ENCODE results near the gene MCCD1.
A peak's percentile ranks its signal among the peaks of the same experiment; 100 is the strongest.

Gene MCCD1

DNA sequence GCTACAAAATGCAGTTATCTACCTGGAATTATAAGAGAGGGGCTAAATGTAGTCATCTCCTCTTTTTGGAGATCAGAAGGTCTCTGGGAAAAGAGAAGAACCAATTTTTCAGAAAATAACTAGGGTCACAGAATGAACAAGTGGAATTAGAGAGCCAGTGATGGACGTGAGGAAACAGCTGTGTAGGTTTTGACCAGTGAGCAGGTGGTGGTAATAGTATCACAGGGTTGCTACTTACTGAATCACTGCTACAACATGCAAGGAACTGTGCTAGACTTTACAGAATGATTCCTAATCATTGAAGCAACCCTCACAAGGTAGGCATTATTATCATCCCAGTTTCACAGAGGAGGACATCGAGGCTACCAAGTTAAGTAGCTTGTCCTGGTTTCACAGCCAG is 15.9 kb downstream of the MCCD1 start:
- no peak for DNase-seq

DNA sequence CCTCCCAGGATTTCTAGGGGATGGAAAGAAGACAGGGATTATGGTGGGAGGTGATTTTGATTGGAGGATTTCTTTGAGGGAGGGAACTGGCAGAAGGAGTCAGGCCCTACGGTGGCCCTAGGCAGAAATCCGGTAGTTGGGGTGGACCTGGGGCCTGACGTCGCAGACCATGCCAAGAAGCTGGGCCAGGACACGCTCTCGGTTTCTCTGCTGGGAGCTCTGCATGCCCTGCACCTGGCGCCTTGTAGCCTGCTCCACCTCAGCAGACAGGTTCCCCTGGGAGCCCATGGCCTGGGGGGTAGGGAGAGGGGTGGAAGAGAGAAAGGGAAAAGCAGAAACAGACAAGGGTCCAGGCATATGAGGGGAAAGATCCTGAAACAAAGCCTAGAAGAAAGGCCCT is 16.5 kb downstream of the MCCD1 start:
- no peak for DNase-seq

DNA sequence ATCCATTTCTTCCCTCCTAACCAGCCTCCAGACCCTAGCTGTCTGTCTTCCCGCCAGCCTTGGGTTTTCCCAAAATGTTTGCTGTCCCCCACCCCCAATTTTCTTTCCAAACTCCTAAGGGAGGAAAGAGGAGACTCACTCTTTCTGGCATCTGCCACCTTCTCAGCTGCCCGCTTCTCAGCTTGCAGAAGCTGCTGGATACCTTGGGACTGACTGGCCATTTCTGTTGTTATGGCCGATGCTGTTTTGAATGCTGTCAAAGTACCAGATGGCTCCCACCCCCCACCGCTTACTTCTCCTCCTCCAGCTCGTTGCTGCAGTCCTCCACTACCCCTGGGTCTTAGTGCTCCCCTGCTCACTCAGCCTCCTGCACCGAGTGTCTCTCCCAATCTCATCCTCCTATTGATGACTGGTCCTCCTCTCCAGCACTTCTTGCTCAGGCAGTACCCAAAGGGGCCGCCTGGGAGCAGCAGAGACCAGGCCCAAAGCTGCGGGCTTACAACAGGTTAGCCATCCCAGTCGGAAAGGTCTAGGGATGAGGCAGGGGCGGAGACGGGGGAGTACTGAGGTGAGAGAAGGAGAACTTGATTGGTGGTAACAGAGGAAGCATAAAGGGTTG is 17.7 kb downstream of the MCCD1 start, which contains the start of gene ATP6V1G2:
Gene ATP6V1G2 (minus strand): TSS at position 270 of the 619 bp plus-strand sequence. CDS start 49 bp downstream, at position 221.
- peak; percentile 84 for DNase-seq

DNA sequence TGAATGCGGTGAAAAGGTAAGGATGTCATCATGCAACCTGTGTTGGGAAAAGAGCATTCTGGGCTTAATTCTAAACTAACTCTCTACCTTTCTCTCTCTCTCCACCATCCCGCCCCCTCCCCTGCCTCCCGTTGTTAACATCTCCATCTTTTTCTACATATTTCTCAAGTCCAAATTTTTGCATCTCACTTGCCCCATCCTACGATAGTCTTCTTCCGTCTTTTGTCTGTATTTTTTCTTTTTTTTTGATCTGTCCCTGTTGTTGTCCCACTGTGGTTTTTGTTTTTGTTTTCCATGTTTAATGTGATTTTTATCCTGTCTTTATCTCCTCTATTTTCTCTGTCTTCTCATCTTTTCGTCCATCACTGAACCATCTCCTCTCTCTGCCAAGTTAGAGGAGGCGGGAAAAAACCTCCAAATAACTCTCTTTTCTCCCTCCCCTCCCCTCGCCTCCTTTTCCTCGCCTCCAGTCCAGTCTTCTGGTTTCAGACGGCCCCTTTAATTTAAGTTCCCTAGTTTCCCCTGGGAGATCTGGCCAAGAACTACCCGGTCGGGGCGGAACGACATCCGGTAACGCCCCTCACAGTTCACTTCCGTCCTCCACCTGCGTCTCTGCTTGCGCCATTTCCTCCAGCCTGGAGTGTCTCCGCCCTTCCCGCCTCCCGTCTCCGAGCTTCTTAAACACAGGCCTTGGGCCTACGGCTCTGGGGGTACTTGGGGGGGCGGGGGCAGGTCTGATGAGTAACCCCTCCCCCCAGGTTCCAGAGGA is 18.4 kb downstream of the MCCD1 start, which contains the start of gene NFKBIL1:
Gene NFKBIL1 (plus strand): TSS at position 651 of the 769 bp plus-strand sequence. CDS start 87 bp downstream, at position 738.
- peak; percentile 94 for DNase-seq

DNA sequence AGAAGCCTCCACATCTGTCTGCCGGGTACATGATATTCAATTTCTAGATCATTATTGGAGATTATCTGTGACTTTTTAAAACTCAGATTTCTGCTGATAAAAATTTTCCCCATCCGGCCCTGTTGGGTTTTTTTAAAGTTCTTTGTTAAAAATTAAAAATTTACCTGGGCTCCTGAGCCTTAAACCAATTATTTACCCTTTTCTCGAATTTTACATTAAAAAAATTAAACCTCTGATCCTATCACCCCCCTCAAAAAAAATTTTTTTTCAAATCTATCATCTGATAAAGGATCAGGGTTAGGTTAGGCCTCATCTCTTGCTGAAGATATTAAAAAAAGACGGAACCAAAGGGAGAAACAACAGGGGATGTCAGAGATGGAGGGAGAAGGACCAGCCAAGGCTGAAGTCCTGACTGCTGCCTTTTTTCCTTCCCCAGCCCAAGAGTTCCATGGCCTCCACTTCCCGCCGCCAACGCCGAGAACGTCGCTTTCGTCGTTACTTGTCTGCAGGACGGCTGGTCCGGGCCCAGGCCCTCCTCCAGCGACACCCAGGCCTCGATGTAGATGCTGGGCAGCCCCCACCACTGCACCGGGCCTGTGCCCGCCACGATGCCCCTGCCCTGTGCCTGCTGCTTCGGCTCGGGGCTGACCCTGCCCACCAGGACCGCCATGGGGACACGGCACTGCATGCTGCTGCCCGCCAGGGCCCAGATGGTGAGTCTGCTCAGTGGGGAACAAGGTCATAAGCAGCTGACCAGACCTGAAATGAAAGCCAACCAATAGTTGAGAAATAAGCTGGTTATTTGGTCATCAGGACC is 19.2 kb downstream of the MCCD1 start:
- no peak for DNase-seq

DNA sequence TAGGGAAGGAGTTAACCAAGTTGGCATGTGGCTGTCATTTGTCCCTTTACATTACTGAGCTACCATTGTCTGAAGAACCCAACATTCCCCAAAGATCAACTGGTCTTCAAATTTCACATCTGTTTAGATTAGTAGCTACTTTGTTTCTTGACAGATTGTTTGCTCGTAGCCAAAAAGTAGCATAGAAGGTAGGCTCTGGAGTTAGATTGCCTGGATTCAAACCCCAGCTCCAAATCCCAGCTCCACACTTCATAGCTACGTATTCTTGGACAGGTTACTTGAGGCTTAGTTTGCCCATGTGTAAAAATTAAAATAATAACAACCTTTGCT is 19.7 kb downstream of the MCCD1 start:
- DNase-seq: no peak

DNA sequence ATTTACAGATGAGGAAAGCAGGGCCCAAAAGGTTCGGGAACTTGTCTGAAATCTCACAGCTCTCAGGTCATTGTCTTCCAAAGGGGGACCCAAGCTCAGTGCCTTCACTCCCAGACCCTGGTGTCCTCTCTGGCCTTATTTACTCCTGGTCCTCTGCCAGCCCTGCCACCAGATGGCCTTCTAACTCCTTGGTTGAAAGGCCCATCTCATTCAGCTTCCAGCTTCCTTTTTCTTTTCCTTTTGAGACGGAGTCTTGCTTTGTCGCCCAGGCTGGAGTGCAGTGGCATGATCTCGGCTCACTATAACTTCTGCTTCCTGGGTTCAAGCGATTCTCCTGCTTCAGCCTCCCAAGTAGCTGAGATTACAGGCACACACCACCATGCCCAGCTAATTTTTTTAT is 22.6 kb downstream of the MCCD1 start:
- DNase-seq: peak; percentile 75

DNA sequence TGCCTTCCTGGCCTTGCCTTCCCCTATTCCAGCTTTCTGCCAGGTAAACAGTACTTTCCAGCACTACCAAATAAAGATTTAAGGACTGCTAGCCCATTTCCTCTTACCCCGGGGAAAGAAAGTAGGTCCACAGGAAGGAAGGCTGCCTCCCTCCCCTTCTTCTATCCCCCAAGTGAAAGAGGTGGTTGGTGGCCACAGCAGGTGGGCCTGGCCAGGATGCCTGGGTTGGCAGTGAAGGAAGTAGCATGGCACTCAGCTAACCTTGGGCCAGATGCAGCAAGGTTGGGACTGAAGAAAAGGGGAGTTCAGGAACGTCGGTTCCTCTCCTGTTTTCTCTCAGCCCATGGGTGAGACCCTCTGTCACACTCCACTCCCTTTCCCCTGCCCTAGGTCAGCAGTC is 27.5 kb downstream of the MCCD1 start:
- DNase-seq: no peak

DNA sequence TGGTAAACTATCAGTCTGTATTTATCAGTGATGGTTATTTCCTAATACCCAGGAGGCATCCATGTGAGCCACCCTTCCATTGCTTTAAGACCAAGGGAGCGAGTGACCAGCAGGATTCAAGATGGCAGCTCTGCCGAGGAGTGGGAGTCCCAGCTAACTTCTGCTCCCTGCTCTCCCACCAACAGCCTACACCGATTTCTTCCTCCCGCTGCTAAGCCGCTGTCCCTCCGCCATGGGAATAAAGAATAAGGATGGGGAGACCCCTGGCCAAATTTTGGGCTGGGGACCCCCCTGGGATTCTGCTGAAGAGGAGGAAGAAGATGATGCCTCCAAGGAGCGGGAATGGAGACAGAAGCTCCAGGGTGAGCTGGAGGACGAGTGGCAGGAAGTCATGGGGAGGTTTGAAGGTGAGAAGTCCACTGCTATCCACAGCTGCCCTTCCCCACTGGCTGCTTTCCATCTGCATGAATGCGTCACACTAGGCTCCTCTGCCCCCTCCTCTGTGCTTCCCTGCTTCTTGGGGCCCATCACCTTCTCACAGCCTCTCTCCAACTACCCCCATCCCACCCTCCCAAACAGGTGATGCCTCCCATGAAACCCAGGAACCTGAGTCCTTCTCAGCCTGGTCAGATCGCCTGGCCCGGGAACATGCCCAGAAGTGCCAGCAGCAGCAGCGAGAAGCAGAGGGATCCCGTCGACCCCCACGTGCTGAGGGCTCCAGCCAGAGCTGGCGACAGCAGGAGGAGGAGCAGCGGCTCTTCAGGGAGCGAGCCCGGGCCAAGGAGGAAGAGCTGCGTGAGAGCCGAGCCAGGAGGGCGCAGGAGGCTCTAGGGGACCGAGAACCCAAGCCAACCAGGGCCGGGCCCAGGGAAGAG is 28.9 kb downstream of the MCCD1 start:
- no peak for DNase-seq

DNA sequence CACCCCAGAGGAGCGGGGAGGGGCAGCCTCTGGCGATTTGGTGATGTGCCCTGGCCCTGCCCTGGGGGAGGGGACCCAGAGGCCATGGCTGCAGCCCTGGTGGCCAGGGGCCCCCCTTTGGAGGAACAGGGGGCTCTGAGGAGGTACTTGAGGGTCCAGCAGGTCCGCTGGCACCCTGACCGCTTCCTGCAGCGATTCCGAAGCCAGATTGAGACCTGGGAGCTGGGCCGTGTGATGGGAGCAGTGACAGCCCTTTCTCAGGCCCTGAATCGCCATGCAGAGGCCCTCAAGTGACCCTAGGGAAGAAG is 29.5 kb downstream of the MCCD1 start:
- DNase-seq: no peak

DNA sequence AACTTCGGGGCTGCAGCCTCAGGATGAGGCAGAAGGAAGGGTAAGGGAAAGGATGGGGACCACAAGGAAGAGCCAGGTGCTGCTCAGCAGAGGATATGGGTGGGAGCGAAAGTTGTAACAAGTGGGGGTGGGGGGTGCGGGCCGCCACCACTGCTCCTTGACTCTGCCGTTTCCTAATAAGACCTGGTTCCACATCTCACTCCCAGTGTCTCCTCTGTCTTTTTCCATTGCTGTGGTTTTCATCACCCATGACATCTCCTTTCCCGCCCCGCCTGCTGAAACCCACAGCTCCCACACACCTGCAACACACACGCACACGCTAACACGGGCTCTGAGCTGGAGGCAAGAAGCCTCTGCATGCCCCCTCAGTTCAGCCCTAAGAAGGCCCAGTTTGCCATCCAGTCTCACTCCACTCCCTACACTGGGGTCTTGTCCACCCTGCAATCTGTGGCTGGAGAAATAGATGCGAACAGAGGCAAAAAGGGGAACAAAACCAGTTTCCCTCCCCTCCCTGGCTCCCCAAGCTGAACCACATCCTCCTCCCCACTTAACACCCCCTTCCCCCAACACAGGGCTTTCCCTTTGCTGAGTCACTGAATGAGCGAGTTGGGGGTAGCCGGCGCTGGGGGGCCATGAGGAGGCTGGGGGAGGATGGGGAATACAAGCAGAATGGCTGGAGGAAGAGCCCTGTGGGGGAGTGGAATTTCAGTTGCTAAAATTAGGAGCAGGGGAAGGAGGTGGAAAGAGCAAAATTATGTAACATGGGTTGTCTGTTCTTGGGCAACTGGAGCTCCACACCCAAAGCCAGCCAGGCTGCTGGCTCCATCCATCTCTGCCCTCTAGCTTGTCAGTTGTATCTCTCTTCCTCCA is 30.1 kb downstream of the MCCD1 start:
- peak; percentile 81 for DNase-seq

DNA sequence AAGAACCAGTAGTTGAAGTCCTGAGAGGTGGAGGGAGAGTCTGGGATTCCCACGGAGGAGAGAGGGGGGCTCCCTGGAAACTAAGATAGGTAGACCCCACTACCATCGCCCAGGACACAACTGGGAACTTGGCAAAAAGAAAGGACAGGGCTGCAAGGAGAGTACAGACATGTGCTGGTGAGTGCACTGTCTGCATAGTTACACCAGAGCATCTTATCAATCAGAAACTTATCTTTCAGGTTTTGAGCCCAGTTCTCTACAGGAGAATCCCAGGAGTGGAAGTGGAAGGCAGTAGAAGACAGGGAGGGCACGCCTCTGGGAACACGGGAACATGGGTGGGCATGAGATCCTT is 30.8 kb downstream of the MCCD1 start:
- no peak for DNase-seq

DNA sequence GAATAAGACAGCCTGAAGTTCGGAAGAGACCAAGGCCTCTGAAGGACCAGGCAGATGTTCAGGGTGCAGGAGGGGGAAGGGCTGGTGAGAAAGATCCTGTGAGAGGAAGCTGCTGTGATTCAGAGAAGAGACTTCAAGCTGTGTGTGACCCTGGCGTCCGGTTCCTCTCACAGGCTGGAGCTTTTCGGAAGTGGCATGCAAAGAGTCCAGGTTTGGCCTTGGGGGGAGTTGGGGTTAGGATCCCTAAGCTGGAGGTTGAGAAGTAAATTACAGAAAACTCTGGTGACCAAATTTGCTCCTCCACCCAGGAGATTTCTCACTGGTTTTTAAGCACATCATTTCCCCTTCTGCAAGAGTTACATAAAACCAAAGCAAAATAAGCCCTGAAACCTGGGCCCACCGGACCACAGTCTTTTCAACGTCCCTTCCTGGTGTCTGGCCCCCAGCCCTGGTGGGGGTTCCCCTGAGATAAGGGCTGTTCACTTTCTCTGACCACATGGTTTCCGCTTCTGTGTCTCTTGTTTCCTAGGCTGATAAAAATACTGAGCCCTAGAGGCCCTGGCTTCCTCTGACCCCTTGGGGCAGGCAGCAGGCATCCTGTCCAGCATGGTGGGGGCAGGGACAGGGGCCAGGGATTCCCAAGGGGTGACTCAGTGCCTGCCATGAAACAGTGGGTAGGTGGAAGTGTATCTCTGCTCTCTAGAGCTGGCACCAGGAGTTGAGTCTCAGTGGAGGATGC is 31.4 kb downstream of the MCCD1 start:
- DNase-seq: peak; percentile 76

DNA sequence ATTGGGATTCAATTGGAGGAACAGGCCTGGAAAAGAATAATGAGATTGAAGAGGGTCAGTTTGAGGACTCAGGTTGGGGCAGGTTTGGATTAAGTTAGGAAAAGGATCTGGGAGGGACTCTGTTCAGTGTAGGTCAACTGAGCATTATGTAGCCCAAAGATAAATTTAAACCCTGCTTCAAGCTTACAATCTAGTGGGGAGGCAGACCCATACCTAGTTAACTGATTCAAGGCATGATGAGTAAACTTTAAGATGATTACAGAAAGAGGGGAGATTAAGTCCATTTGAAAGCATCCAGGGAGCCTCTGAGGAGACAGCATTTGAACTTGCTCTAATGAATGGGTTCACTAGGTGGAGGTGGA is 31.9 kb downstream of the MCCD1 start:
- DNase-seq: no peak

DNA sequence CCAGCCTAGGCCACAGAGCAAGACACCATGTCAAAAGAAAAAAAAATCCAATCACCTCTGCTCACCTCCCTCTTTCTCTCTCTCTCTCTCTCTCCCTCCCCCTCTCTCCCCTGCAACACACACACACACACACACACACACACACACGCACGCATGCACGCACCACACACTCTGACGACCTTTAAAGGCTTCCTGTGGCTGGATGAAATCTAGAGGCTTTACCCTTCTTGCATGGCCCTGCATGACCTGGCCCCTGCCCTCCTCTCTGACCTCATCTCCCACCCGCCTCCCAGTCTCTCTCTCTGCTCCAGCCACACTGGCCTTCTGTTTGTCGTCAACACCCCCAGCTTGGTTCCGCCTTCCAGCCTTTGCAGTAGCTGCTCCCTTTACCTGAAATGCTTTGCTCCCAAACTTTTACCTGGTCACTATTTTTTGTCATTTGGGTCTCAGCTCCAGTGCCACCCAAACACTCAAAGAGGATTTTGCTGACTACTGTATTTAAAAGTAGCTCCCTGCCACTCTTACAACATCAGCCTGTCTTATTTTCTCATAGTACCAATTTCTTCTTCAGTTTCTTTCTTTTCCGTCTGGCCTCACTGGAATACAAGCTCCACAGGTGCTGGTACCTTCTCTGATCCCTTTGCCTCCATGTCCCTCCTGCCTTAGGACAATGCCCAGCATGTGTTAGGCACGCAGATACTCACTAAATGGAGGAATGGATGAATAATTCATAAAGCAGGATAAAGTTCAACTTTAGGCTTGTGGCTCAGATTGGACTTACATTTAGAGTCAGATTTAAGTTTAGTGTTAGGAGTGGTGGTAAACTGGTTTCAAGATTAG is 39.0 kb downstream of the MCCD1 start:
- peak; percentile 44 for DNase-seq

DNA sequence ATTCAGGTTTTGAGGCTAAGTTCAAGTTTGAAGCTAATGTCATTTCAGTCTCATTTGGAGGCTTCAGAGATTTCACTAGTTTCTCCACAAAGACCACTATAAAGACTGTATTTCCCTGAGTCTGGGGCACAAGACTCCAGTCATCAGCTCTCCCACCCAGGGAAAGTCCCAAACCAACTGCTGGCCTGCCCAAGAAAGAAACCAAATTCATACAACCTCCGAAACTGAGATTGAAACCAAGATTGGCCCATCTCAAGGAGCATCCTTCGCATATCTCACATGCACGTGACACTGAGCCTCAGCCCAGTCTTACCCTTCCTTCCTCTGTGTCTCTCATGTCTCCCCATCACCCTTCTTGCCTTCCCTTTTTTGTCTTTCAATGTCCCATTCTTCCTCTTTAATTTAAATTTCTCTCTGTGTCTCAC is 39.8 kb downstream of the MCCD1 start:
- DNase-seq: peak; percentile 78

DNA sequence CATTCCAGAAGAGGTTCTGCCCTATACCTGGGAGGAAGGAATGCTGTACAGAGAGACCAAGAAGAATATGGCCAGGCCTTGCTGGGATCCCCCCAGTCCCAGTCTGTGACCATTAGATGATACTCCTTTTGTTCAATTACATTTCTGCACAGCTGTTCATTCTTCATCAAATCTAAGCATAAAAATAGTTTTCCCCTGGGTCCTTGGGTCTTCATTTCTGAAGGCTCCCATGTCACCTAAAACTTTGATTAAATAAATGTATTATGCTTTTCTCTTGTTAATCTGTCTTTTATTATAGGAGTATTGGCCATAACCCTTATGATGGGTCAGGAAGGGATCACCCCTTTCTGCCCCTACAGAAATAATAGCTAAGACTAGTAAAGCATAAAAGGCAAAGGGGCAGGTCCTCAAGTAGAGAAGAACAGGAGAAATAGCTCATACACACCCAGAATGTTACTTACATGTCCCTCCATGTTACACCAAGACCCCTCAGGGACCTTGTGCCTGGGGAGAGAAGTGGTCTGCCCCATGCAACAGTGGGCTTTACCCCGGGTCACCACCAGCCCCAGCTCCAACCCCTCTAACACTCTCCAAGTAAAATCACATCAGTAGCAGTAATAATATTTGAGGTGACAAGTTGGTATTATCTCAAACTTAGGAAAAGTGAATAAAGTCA is 41.2 kb downstream of the MCCD1 start:
- DNase-seq: no peak

DNA sequence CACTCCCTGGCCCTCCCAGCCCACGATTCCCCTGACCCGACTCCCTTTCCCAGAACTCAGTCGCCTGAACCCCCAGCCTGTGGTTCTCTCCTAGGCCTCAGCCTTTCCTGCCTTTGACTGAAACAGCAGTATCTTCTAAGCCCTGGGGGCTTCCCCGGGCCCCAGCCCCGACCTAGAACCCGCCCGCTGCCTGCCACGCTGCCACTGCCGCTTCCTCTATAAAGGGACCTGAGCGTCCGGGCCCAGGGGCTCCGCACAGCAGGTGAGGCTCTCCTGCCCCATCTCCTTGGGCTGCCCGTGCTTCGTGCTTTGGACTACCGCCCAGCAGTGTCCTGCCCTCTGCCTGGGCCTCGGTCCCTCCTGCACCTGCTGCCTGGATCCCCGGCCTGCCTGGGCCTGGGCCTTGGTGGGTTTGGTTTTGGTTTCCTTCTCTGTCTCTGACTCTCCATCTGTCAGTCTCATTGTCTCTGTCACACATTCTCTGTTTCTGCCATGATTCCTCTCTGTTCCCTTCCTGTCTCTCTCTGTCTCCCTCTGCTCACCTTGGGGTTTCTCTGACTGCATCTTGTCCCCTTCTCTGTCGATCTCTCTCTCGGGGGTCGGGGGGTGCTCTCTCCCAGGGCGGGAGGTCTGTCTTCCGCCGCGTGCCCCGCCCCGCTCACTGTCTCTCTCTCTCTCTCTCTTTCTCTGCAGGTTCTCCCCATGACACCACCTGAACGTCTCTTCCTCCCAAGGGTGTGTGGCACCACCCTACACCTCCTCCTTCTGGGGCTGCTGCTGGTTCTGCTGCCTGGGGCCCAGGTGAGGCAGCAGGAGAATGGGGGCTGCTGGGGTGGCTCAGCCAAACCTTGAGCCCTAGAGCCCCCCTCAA is 43.5 kb downstream of the MCCD1 start, which contains the start of gene LTA:
Gene LTA (plus strand): TSS at position 249 of the 871 bp plus-strand sequence. CDS start 454 bp downstream, at position 703.
- peak; percentile 78 for DNase-seq
